Parathyroid adenoma (tissue), 2 donors: Measurements from ENCODE around the gene SUMO3.

Source experiments
- H2AFZ ChIP-seq: fragments of 300-600 bp; sonication (generic); one replicate; pipeline ENCODE4 v1.7.0; 2017; ENCODE audit warnings: antibody characterized with exemption, mild to moderate bottlenecking
- H3K27ac ChIP-seq: fragments of 300-600 bp; sonication (generic); one replicate; pipeline ENCODE4 v1.7.0; 2017
- H3K27me3 ChIP-seq: fragments of 300-600 bp; sonication (generic); one replicate; pipeline ENCODE4 v1.7.0; 2017; ENCODE audit warnings: low read length; ENCODE audit not compliant: control insufficient read depth, insufficient read depth
- H3K36me3 ChIP-seq: fragments of 300-600 bp; sonication (generic); one replicate; pipeline ENCODE4 v1.7.0; 2017; ENCODE audit warnings: low read length; ENCODE audit not compliant: control insufficient read depth, insufficient read depth
- H3K4me1 ChIP-seq: fragments of 300-600 bp; sonication (generic); one replicate; pipeline ENCODE4 v1.7.0; 2017; ENCODE audit warnings: control low read depth
- H3K4me2 ChIP-seq: fragments of 300-600 bp; sonication (generic); one replicate; pipeline ENCODE4 v1.7.0; 2017; ENCODE audit warnings: low read length
- H3K4me3 ChIP-seq: fragments of 300-600 bp; sonication (generic); one replicate; pipeline ENCODE4 v1.7.0; 2017; ENCODE audit warnings: low read depth, low read length
- H3K79me2 ChIP-seq: fragments of 300-600 bp; sonication (generic); one replicate; pipeline ENCODE4 v1.7.0; 2017; ENCODE audit warnings: control low read depth
- H3K9ac ChIP-seq: fragments of 300-600 bp; sonication (generic); one replicate; pipeline ENCODE4 v1.7.0; 2017; ENCODE audit warnings: mild to moderate bottlenecking
- H3K9me3 ChIP-seq: fragments of 300-600 bp; sonication (generic); one replicate; pipeline ENCODE4 v1.7.0; 2017; ENCODE audit warnings: low read length; ENCODE audit not compliant: control insufficient read depth
- TF ChIP-seq, protein P1 (sequence below): fragments of 300-600 bp; sonication (generic); IDR thresholded peaks from one replicate; pipeline ENCODE4 v1.7.0; 2017; ENCODE audit warnings: antibody characterized with exemption, mild to moderate bottlenecking
- donor health status: primary hyperparathyroidism.

The SUMO3 gene

DNA sequence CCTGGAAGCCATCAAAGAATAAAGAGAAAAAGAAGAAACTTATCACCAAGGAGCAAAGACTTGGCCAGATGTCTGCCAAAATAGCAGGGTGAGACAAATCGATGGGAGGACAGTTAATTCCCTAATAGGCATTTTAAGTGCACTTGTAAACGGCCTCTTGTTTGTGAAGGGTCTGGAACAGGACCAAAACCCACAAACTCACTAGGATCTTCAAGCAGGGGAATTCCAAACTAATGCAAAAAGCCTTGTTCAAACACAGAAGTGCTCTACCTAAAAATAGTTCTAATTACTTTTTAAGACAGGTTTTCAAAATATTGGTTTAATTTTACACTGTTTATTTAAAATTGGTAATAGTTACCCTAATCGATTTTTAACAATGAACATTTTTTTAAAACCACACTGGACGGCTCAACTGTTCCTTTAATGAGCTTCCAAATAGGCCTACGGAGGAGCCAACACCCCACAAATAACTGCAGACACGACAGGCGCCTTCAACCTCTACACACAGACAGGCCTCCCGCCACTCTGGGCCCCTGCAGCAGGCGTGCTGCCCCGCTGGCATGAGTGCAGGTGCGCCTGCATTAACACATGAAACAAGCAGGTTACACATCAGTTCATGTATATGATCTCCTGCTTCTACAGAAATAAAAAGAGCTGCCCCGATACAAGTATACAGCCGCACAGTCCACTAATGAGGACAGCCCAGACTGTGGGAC, 32.1 kb downstream of the SUMO3 start:
- no peaks in the 10 kb centered on the region for H3K27me3 ChIP-seq
- H3K36me3 ChIP-seq, result no peaks in the 10 kb centered on the region
- peaks cover 19% of the 10 kb centered on the region for H3K79me2 ChIP-seq
- no peak overlapping the region for H3K27ac ChIP-seq
- H3K9me3 ChIP-seq, result no peaks in the 10 kb centered on the region
- no peak overlapping the region for H3K4me3 ChIP-seq
- TF ChIP-seq, protein P1, sequence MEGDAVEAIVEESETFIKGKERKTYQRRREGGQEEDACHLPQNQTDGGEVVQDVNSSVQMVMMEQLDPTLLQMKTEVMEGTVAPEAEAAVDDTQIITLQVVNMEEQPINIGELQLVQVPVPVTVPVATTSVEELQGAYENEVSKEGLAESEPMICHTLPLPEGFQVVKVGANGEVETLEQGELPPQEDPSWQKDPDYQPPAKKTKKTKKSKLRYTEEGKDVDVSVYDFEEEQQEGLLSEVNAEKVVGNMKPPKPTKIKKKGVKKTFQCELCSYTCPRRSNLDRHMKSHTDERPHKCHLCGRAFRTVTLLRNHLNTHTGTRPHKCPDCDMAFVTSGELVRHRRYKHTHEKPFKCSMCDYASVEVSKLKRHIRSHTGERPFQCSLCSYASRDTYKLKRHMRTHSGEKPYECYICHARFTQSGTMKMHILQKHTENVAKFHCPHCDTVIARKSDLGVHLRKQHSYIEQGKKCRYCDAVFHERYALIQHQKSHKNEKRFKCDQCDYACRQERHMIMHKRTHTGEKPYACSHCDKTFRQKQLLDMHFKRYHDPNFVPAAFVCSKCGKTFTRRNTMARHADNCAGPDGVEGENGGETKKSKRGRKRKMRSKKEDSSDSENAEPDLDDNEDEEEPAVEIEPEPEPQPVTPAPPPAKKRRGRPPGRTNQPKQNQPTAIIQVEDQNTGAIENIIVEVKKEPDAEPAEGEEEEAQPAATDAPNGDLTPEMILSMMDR, result no peak
- H3K9ac ChIP-seq, result no peak overlapping the region
- no peak overlapping the region for H3K4me2 ChIP-seq
- H3K4me1 ChIP-seq, result no peaks in the 10 kb centered on the region
- no peak overlapping the region for H2AFZ ChIP-seq

DNA sequence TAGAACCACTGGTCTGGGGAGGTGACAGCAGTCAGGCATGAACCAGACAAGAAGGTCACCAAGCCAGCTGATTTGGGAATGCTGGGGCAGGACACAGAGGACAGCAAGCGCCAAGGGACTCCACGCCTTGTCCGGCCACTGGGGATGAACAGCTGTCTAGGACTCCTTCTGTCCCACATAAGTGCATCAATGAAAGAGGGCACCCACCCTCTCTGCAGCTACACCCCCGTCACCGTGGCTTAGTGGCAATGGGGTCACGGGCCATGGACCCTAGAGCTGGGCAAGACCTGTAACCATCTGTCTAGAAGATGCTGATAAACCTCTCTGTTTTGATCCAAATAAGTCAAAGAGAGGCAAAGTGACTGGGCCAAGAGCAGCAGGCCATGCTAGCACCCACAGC, 33.1 kb downstream of the SUMO3 start:
- H3K4me3 ChIP-seq, result no peak overlapping the region
- H3K79me2 ChIP-seq, result peaks cover 17% of the 10 kb centered on the region
- no peaks in the 10 kb centered on the region for H3K9me3 ChIP-seq
- TF ChIP-seq, protein P1, result no peak
- no peaks in the 10 kb centered on the region for H3K4me1 ChIP-seq
- H2AFZ ChIP-seq, result no peak overlapping the region
- no peaks in the 10 kb centered on the region for H3K27me3 ChIP-seq
- H3K36me3 ChIP-seq, result no peaks in the 10 kb centered on the region
- no peak overlapping the region for H3K27ac ChIP-seq
- H3K4me2 ChIP-seq, result no peak overlapping the region
- H3K9ac ChIP-seq, result no peak overlapping the region

DNA sequence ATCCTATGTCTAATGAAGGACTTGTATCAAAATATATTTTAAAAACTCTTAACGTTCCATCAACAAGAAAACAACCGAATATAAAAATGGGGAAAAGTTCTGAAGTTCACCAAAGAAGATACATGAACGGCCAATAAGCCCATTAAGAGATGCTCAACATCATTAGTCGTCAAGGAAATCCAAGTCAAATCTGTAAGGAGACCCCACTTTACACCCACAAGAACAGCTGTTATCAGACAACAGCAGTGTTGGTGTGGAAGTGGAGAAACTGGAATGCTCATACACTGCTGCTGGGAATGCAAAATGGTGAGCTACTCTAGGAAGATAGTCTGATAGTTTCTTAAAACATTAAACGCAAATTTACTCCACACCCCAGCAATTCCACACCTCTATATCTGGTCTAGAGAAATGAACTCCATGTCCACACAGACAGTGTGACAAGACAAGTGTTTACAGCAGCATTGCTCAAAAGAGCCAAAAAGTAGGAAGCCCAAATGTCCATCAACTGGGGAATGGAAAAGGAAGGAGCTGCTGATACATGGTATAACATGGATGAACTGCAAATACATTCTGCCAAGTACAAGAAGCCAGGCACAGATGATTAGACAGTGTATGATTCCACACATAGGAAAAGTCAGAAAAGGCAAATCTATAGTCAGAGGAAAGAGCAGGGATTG, 34.7 kb downstream of the SUMO3 start:
- Histone ChIP-seq H3K4me2 (no peak overlapping the region), H3K4me1 (no peaks in the 10 kb centered on the region), H3K79me2 (peaks cover 9% of the 10 kb centered on the region), H2AFZ (no peak overlapping the region), H3K27me3 (no peaks in the 10 kb centered on the region), H3K9ac (no peak overlapping the region), H3K4me3 (no peak overlapping the region), H3K9me3 (no peaks in the 10 kb centered on the region), H3K27ac (no peak overlapping the region), H3K36me3 (no peaks in the 10 kb centered on the region)
- TF ChIP-seq, protein P1, result no peak

DNA sequence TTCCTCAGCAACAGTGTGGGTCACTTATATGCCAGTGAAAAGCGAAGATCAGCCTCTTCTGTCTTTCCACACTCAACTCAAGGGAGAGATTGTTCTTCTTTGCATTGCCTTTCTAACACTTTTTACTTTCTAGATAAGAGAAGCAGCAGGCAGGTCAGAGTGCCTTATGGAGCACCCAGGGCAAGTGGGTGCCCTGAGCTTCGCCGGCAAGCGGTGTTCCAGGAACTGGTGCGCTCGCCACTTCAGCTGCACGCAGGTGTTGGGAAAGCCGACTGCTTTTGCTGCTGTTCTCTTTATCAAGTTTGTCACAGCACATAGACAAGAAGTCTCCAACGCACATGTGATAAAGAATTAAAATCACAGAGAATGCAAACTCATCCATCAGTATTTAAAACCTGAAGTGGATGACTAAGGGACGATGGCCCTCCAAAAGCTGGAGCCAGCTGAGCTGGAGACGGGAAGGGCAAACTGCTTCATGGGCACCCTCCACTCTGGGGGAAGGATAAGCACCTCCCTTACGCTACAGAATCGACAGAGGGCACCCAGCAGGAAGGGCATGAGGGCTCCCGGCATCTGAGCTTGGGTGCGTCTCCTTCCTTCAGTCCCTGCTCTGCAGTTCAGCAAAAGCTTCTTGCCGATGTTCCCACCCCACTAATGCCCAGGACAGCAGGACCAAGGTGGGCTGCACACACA, 36.9 kb downstream of the SUMO3 start:
- H3K4me2 ChIP-seq, result no peak overlapping the region
- no peak overlapping the region for H3K9ac ChIP-seq
- peaks cover 7% of the 10 kb centered on the region for H3K79me2 ChIP-seq
- H2AFZ ChIP-seq, result no peak overlapping the region
- H3K9me3 ChIP-seq, result no peaks in the 10 kb centered on the region
- no peak overlapping the region for H3K27ac ChIP-seq
- H3K27me3 ChIP-seq, result no peaks in the 10 kb centered on the region
- no peak overlapping the region for H3K4me3 ChIP-seq
- TF ChIP-seq, protein P1, result no peak
- no peaks in the 10 kb centered on the region for H3K4me1 ChIP-seq
- H3K36me3 ChIP-seq, result no peaks in the 10 kb centered on the region
